Measurements from ENCODE around the gene KCNC3.
"Not testable (repeated sequence)": the region's sequence is repeated elsewhere in the genome, so short reads cannot be mapped to it uniquely, and the experiment has no call there.

Gene KCNC3

DNA sequence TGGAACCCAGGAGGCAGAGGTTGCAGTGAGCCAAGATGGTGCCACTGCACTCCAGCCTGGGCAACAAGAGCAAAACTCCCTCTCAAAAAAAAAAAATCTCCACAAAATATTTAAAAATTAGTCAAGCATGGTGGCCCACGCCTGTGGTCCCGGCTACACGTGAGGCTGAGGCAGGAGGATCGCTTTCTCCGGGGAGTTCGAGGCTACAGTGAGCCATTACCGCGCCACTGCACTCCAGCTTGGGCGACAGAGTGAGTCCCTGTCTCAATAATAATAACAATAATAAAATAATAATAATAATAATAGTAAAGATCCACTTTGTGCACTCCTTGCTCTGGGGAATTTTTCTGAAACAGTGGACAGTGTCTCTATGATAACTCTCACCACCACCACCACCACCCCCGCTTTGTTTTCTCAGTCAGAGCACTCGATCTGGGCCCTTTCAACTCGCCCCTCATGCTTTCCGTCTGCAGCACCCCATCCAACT, 27.6 kb upstream of the KCNC3 start:
- TF ChIP-seq, protein P1, sequence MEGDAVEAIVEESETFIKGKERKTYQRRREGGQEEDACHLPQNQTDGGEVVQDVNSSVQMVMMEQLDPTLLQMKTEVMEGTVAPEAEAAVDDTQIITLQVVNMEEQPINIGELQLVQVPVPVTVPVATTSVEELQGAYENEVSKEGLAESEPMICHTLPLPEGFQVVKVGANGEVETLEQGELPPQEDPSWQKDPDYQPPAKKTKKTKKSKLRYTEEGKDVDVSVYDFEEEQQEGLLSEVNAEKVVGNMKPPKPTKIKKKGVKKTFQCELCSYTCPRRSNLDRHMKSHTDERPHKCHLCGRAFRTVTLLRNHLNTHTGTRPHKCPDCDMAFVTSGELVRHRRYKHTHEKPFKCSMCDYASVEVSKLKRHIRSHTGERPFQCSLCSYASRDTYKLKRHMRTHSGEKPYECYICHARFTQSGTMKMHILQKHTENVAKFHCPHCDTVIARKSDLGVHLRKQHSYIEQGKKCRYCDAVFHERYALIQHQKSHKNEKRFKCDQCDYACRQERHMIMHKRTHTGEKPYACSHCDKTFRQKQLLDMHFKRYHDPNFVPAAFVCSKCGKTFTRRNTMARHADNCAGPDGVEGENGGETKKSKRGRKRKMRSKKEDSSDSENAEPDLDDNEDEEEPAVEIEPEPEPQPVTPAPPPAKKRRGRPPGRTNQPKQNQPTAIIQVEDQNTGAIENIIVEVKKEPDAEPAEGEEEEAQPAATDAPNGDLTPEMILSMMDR (conservative IDR thresholded peaks at IDR 0.05; ENCODE audit: low read length): no peak
- TF ChIP-seq EZH2phosphoT487 (IDR thresholded peaks at IDR 0.05; ENCODE audit: borderline replicate concordance): no peak
- Histone ChIP-seq H3K4me2 (ENCODE audit: low read depth, low read length, poor library complexity, severe bottlenecking) (no peak overlapping the region), H4K20me1 (ENCODE audit: insufficient read depth, low read length, poor library complexity, severe bottlenecking) (no peaks in the 10 kb centered on the region), H3K4me1 (ENCODE audit: insufficient read depth, low read length, poor library complexity, severe bottlenecking) (no peaks in the 10 kb centered on the region), H3K9me2 (replicated peaks; ENCODE audit: low read depth, low read length) (no peaks in the 10 kb centered on the region), H3K27me3 (ENCODE audit: insufficient read depth, low read length, poor library complexity, severe bottlenecking) (no peaks in the 10 kb centered on the region), H3F3A (ENCODE audit: low read depth) (no peaks in the 10 kb centered on the region), H3K79me2 (ENCODE audit: insufficient read depth, low read length) (no peaks in the 10 kb centered on the region), H3K9me3 (ENCODE audit: insufficient read depth, low read depth, low read length) (no peaks in the 10 kb centered on the region), H3K36me3 (ENCODE audit: insufficient read depth, low read length) (no peaks in the 10 kb centered on the region), H3K4me3 (ENCODE audit: low read length, poor library complexity, severe bottlenecking) (no peak overlapping the region), H2AFZ (ENCODE audit: low read length) (no peak overlapping the region), H3K9ac (ENCODE audit: low read depth, low read length, poor library complexity, severe bottlenecking) (no peak overlapping the region)

DNA sequence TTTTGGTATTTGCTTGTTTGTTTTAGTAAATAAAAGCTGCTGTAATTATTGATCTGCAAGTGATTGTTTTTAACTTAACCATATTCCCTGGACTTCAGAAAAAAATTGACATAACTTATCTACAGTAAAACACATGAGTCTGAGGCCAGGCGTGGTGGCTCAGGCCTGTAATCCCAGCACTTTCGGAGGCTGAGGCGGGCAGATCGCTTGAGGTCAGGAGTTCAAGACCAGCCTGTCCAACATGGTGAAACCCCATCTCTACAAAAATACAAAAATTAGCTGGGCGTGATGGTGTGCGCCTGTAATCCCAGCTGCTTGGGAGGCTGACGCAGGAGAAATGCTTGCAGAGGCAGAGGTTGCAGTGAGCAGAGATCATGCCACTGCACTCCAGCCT, 24.3 kb upstream of the KCNC3 start:
- not testable (repeated sequence) for H3K4me2 ChIP-seq (ENCODE audit: low read depth, low read length, poor library complexity, severe bottlenecking); H3K9me2 ChIP-seq (replicated peaks; ENCODE audit: low read depth, low read length); H3K9me3 ChIP-seq (ENCODE audit: insufficient read depth, low read depth, low read length); H3K36me3 ChIP-seq (ENCODE audit: insufficient read depth, low read length); H4K20me1 ChIP-seq (ENCODE audit: insufficient read depth, low read length, poor library complexity, severe bottlenecking); H3K9ac ChIP-seq (ENCODE audit: low read depth, low read length, poor library complexity, severe bottlenecking); H3F3A ChIP-seq (ENCODE audit: low read depth); H3K27me3 ChIP-seq (ENCODE audit: insufficient read depth, low read length, poor library complexity, severe bottlenecking); H3K4me1 ChIP-seq (ENCODE audit: insufficient read depth, low read length, poor library complexity, severe bottlenecking); H3K79me2 ChIP-seq (ENCODE audit: insufficient read depth, low read length); H3K4me3 ChIP-seq (ENCODE audit: low read length, poor library complexity, severe bottlenecking); H2AFZ ChIP-seq (ENCODE audit: low read length)

DNA sequence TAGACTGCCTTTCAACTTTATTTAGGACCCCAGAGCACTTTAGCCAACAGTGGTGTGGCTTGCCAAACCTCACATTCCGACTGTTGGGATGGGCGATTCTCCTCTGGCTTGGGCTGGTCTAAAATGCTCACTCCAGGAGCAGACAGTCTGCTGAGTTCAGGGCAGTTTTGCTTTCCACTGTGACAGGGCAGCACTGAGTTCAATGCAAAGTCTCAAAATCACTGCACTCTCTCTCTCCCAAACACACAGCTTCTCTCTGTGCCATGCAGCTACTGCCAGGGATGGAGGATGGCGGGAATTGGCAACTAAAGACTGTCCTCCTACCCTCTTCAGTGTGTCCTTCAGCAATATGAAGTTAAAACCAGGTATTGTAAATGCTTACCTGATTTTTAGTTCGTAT, 23.1 kb upstream of the KCNC3 start:
- H3K4me3 ChIP-seq (ENCODE audit: low read length, poor library complexity, severe bottlenecking): no peak overlapping the region
- no peaks in the 10 kb centered on the region for H3K9me3 ChIP-seq (ENCODE audit: insufficient read depth, low read depth, low read length)
- no peaks in the 10 kb centered on the region for H3K79me2 ChIP-seq (ENCODE audit: insufficient read depth, low read length)
- no peak overlapping the region for H3K9ac ChIP-seq (ENCODE audit: low read depth, low read length, poor library complexity, severe bottlenecking)
- TF ChIP-seq EZH2phosphoT487 (IDR thresholded peaks at IDR 0.05; ENCODE audit: borderline replicate concordance): no peak
- TF ChIP-seq, protein P1 (conservative IDR thresholded peaks at IDR 0.05; ENCODE audit: low read length): no peak
- no peaks in the 10 kb centered on the region for H3K36me3 ChIP-seq (ENCODE audit: insufficient read depth, low read length)
- no peaks in the 10 kb centered on the region for H3K4me1 ChIP-seq (ENCODE audit: insufficient read depth, low read length, poor library complexity, severe bottlenecking)
- H3K4me2 ChIP-seq (ENCODE audit: low read depth, low read length, poor library complexity, severe bottlenecking): no peak overlapping the region
- H3F3A ChIP-seq (ENCODE audit: low read depth): no peaks in the 10 kb centered on the region
- no peaks in the 10 kb centered on the region for H3K9me2 ChIP-seq (replicated peaks; ENCODE audit: low read depth, low read length)
- H4K20me1 ChIP-seq (ENCODE audit: insufficient read depth, low read length, poor library complexity, severe bottlenecking): no peaks in the 10 kb centered on the region
- H3K27me3 ChIP-seq (ENCODE audit: insufficient read depth, low read length, poor library complexity, severe bottlenecking): no peaks in the 10 kb centered on the region
- no peak overlapping the region for H2AFZ ChIP-seq (ENCODE audit: low read length)

DNA sequence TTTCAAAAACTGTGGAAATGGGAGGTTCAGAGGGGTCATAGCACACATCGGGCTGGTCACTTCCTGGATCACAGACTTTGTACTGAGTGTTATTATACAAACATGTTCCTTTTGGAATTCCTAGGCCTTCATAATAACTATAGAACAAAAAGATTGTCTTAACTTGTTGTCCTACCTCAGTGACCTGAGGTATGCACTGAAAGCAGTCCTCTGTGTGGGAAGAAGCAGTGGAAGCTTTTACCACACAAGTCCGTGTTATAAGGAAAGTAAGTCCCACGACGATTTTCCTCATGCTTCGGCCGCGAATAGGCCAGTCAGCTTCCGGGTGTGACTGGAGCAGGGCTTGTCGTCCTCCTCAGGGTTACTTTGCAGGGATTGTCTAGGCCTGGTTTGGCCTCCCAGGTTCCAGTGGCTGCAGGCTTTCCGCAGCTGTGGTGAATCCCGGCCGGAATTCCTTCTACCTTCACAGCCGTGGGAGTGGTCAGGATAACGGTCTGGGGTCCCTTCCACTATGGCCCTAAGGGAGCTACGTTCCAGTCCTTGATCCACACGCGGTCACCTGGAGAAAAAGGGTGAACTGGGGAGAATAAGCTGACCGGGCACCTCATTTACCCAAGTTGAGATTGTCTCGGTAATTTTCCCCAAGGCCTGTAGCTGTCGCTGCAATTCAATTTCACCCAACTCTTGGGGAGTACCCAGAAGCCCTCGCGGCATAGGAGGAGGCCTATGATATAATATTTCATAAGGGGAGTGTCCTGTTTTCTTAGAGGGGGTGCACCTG, 20.3 kb upstream of the KCNC3 start:
- Histone ChIP-seq H3K9me3 (ENCODE audit: insufficient read depth, low read depth, low read length) (no peaks in the 10 kb centered on the region; the same call in 1 of the 2 replicates), H3K9me2 (replicated peaks; ENCODE audit: low read depth, low read length) (no peaks in the 10 kb centered on the region), H3F3A (ENCODE audit: low read depth) (no peaks in the 10 kb centered on the region), H3K36me3 (ENCODE audit: insufficient read depth, low read length) (no peaks in the 10 kb centered on the region), H3K4me1 (ENCODE audit: insufficient read depth, low read length, poor library complexity, severe bottlenecking) (no peaks in the 10 kb centered on the region), H3K27me3 (ENCODE audit: insufficient read depth, low read length, poor library complexity, severe bottlenecking) (no peaks in the 10 kb centered on the region), H3K4me3 (ENCODE audit: low read length, poor library complexity, severe bottlenecking) (no peak overlapping the region), H3K9ac (ENCODE audit: low read depth, low read length, poor library complexity, severe bottlenecking) (no peak overlapping the region), H3K4me2 (ENCODE audit: low read depth, low read length, poor library complexity, severe bottlenecking) (no peak overlapping the region), H4K20me1 (ENCODE audit: insufficient read depth, low read length, poor library complexity, severe bottlenecking) (no peaks in the 10 kb centered on the region), H3K79me2 (ENCODE audit: insufficient read depth, low read length) (no peaks in the 10 kb centered on the region), H2AFZ (ENCODE audit: low read length) (no peak overlapping the region)
- TF ChIP-seq, protein P1 (conservative IDR thresholded peaks at IDR 0.05; ENCODE audit: low read length): no peak
- no peak for TF ChIP-seq EZH2phosphoT487 (IDR thresholded peaks at IDR 0.05; ENCODE audit: borderline replicate concordance)

DNA sequence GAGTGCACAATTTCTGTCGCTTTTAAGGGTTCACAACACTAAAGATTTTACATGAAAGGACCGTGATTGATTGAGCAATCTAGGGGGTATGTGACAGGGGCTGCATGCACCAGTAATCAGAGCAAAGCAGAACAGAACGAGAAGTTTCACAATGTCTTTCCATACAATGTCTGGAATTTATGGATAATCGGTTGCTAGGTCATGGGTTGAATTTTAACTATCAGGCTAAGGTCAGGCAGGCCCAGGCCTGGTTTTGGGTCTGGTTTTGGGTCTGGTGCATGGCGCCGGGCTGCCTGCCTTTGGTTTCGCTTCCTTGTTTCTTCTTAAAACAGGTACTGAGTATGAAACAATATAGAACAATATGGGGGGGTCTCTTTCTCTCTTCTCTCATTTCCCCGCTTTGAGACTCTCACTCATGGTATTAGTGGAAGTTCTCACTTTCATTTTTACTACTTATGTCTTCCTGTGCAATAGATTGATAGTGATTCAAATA, 18.0 kb upstream of the KCNC3 start:
- H3K27me3 ChIP-seq (ENCODE audit: insufficient read depth, low read length, poor library complexity, severe bottlenecking); H3K4me2 ChIP-seq (ENCODE audit: low read depth, low read length, poor library complexity, severe bottlenecking); H3F3A ChIP-seq (ENCODE audit: low read depth): not testable (repeated sequence)

More for the DNA sequence above, 18.0 kb upstream of the KCNC3 start:
- H3K9ac ChIP-seq (ENCODE audit: low read depth, low read length, poor library complexity, severe bottlenecking); H4K20me1 ChIP-seq (ENCODE audit: insufficient read depth, low read length, poor library complexity, severe bottlenecking); H3K4me1 ChIP-seq (ENCODE audit: insufficient read depth, low read length, poor library complexity, severe bottlenecking); H3K36me3 ChIP-seq (ENCODE audit: insufficient read depth, low read length); H3K9me3 ChIP-seq (ENCODE audit: insufficient read depth, low read depth, low read length); H3K9me2 ChIP-seq (replicated peaks; ENCODE audit: low read depth, low read length); H3K79me2 ChIP-seq (ENCODE audit: insufficient read depth, low read length); H3K4me3 ChIP-seq (ENCODE audit: low read length, poor library complexity, severe bottlenecking); H2AFZ ChIP-seq (ENCODE audit: low read length): not testable (repeated sequence)

Data from Loucy (cell line).